Calu3 (cell line): ENCODE data around the gene TNPO3. TPM values are rescaled to one million over a fixed set of nuclear protein-coding genes. Genes with fewer than 3 reads are reported as not detected.
"Not testable (repeated sequence)": the region's sequence is repeated elsewhere in the genome, so short reads cannot be mapped to it uniquely, and the experiment has no call there.

Experiments used
- BruUV-seq: library from RNA; stranded (reverse); fragments of 400-500 nt; replicated peaks from 2 replicates; lab custom pipeline; 2021; lab: Mats Ljungman, UMichigan
- CTCF ChIA-PET: fragments of 300-600 bp; sonication (Branson Sonifier 250); formaldehyde crosslinking; loops from one replicate; lab custom pipeline; 2022; ENCODE audit warnings: antibody characterized with exemption; lab: Charles Lee
- DNase-seq: peaks from one replicate; pipeline ENCODE4 v3.0.0; 2022
- H3K27ac Mint-ChIP-seq: one replicate; pipeline ENCODE4 v1.8.0; 2022; ENCODE audit warnings: mixed read lengths; ENCODE audit not compliant: unreplicated experiment
- H3K27me3 Mint-ChIP-seq: one replicate; pipeline ENCODE4 v1.8.0; 2022; ENCODE audit warnings: mixed read lengths; ENCODE audit not compliant: unreplicated experiment
- H3K36me3 Mint-ChIP-seq: one replicate; pipeline ENCODE4 v1.8.0; 2022; ENCODE audit warnings: mild to moderate bottlenecking, moderate library complexity, mixed read lengths; ENCODE audit not compliant: insufficient read depth, unreplicated experiment
- H3K4me1 Mint-ChIP-seq: one replicate; pipeline ENCODE4 v1.8.0; 2022; ENCODE audit warnings: mild to moderate bottlenecking, low read depth, mixed read lengths; ENCODE audit not compliant: unreplicated experiment
- H3K4me3 Mint-ChIP-seq: one replicate; pipeline ENCODE4 v1.8.0; 2022; ENCODE audit warnings: mild to moderate bottlenecking, low read depth, moderate library complexity, mixed read lengths; ENCODE audit not compliant: unreplicated experiment
- H3K9me3 Mint-ChIP-seq: one replicate; pipeline ENCODE4 v1.8.0; 2022; ENCODE audit warnings: low read depth, mixed read lengths; ENCODE audit not compliant: unreplicated experiment
- CTCF ChIP-seq: fragments of 200-600 bp; IDR thresholded peaks from one replicate; pipeline ENCODE4 v1.8.0; 2022; ENCODE audit warnings: antibody characterized with exemption; ENCODE audit not compliant: unreplicated experiment
- intact Hi-C: fragments of 100-400 bp; cut with micrococcal nuclease; formaldehyde crosslinking; loops from one replicate; pipeline ENCODE4 v1.10.0; 2022; ENCODE audit not compliant: unreplicated experiment
- total RNA-seq: library from RNA; stranded (reverse); gene quantifications from 2 replicates; pipeline ENCODE4 v1.2.3, GENCODE V29; 2022

Gene TNPO3
- total RNA-seq, 1 experiment from 2014 or later, result 47.1 TPM

- CTCF ChIA-PET, result no interaction called here
- Mint-ChIP-seq H3K4me1 (no peaks in the 10 kb centered on the region), H3K27ac (peak overlapping the region; percentile 99), H3K9me3 (no peaks in the 10 kb centered on the region), H3K4me3 (peak overlapping the region; percentile 95), H3K36me3 (peaks cover 28% of the 10 kb centered on the region), H3K27me3 (peaks cover 15% of the 10 kb centered on the region)
- DNase-seq, result no peak
- TSS peak; percentile 80 for BruUV-seq
- TF ChIP-seq CTCF, result no peak
- intact Hi-C loops, result no loop called here
Observed at GRCh38 chr7:129055861-129056464, 1.1 kb upstream of the TNPO3 start.

DNA sequence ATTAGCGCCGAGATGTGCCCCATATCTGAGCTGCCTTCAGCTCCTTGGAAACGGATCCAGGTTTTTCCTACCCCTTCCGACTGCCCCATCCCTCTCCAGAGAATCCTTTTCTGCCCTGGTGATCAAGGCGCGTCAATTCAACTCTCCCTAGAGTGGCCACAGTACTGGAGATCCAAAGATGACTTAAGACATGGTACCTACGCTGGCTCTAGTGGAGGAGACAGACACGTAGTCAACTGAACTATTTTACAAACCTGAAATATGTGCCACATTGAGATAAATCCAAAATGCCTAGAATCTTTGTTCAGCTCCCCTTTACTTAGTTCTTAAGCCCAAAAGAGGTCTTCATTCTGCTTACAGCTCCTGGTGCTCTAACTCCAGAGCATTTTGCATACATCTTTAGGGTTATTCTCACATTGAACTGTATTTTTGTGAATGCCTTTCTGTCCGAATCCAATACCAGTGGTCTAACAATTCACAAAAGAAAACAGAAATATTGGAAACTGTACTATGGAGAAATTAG, 444 bp upstream of the TNPO3 start:
- CTCF ChIA-PET, result interaction anchor here (1.5 kb wide), 1 partner anchor 15 kb away, joined by 4 read pairs; no protein-coding TSS in a partner anchor
- BruUV-seq, result no TSS peak
- TF ChIP-seq CTCF, result no peak
- DNase-seq, result no peak
- Mint-ChIP-seq H3K9me3 (no peaks in the 10 kb centered on the region), H3K4me1 (peaks cover 6% of the 10 kb centered on the region), H3K4me3 (peak overlapping the region; percentile 95), H3K36me3 (peaks cover 28% of the 10 kb centered on the region), H3K27ac (peak overlapping the region; percentile 99), H3K27me3 (peaks cover 15% of the 10 kb centered on the region)
- intact Hi-C loops, result no loop called here

DNA sequence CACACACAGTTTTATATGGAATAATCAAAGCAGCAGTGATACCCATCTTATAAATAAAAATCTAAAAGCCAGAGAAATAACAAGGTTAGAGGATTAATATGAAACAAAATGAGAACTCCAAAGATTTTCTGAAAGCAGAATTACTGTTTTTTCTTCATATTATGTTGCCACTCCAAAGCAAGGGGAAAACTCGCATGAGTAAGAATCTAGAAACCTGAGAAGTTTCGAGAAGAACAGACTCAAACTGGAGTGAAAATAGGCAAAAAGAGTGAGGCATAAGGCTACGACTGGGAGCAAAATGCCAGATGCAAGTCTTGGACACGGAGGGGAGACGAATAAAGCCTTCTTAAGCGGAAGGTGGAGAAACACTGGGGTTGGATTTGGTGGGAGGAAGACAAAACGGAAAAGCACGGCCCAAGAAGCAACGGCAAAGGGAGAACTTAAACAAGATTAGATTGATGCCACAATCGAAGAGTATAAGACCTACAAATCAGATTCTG, 923 bp downstream of the TNPO3 start:
- peaks cover 32% of the 10 kb centered on the region for H3K36me3 Mint-ChIP-seq
- peak overlapping the region; percentile 95 for H3K4me3 Mint-ChIP-seq
- intact Hi-C loops, result no loop called here
- TF ChIP-seq CTCF, result no peak
- H3K9me3 Mint-ChIP-seq, result no peaks in the 10 kb centered on the region
- peaks cover 2% of the 10 kb centered on the region for H3K27me3 Mint-ChIP-seq
- CTCF ChIA-PET, result interaction anchor here (0.6 to 1.5 kb wide), 3 partner anchors 14 to 109 kb away, joined by 3 to 5 read pairs (median 4); no protein-coding TSS in a partner anchor
- peak overlapping the region; percentile 99 for H3K27ac Mint-ChIP-seq
- BruUV-seq, result TSS peak; percentile 47
- no peak for DNase-seq
- peaks cover 17% of the 10 kb centered on the region for H3K4me1 Mint-ChIP-seq

DNA sequence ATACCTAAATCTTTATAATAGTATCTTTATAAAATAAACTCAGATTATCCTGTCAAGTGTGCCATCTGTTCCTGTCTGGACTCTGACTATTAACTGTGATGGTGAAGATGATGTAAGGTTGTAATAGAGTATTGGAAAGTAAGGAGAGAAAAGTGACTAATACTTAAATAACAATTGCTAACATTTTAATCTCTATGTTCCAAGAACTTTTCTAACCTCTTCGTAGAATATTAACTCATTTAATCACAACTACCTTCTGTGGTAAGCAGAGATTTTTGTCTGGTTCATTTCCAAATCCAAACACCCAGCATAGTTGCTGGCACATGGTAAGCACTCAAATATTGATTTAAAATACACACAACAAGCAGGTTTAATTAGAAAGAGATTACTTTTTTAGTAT, 2.5 kb downstream of the TNPO3 start:
- Mint-ChIP-seq H3K4me3 (peak overlapping the region; percentile 95), H3K27ac (no peak overlapping the region), H3K36me3 (peaks cover 32% of the 10 kb centered on the region), H3K27me3 (no peaks in the 10 kb centered on the region), H3K9me3 (no peaks in the 10 kb centered on the region), H3K4me1 (peaks cover 24% of the 10 kb centered on the region)
- no TSS peak for BruUV-seq
- no peak for TF ChIP-seq CTCF
- CTCF ChIA-PET, result interaction anchor here (0.9 kb wide), 1 partner anchor 39 kb away, joined by 3 read pairs; no protein-coding TSS in a partner anchor
- no peak for DNase-seq
- intact Hi-C loops, result no loop called here

- H3K9me3 Mint-ChIP-seq, H3K4me3 Mint-ChIP-seq, BruUV-seq, H3K27me3 Mint-ChIP-seq, DNase-seq, intact Hi-C loops, H3K27ac Mint-ChIP-seq: not testable (repeated sequence)
- peaks cover 33% of the 10 kb centered on the region for H3K36me3 Mint-ChIP-seq
- H3K4me1 Mint-ChIP-seq, result peaks cover 29% of the 10 kb centered on the region
- CTCF ChIA-PET, result interaction anchor here (0.7 kb wide), 1 partner anchor 98 kb away, joined by 3 read pairs; no protein-coding TSS in a partner anchor
Observed at GRCh38 chr7:129051459-129051858, 3.5 kb downstream of the TNPO3 start.
